AG04449 (cell line): ENCODE measurements around the gene AXIN2.

Experiments used
- CTCF ChIA-PET: fragments of 350-600 bp; formaldehyde crosslinking; extraction: SDS; loops from one replicate; lab custom pipeline; 2021; ENCODE audit warnings: antibody characterized with exemption; lab: Yijun Ruan, JAX
- POLR2A ChIA-PET: fragments of 400-600, 350-600 bp; formaldehyde crosslinking; extraction: SDS; loops from one replicate; lab custom pipeline; 2020; ENCODE audit warnings: antibody characterized with exemption, inconsistent platforms; lab: Yijun Ruan, JAX
- DNase-seq: peaks from one replicate; pipeline ENCODE4 v3.0.0-alpha.2; 2010; ENCODE audit warnings: low read depth, low spot score
- H3K4me3 ChIP-seq: 2 replicates; pipeline ENCODE4 v1.5.1; 2011; ENCODE audit warnings: low read depth, mild to moderate bottlenecking, control low read depth, low read length
- TF ChIP-seq, protein P1 (sequence below): IDR thresholded peaks from one replicate; pipeline ENCODE4 v1.5.1; 2011; ENCODE audit warnings: mild to moderate bottlenecking, moderate library complexity, low read length, control low read depth, inconsistent platforms; ENCODE audit not compliant: insufficient read depth; ENCODE audit errors: missing control alignments

The AXIN2 gene

GRCh38 chr17:65562206-65562531, 721 bp upstream of the AXIN2 start:
- H3K4me3 ChIP-seq: peak overlapping the region; percentile 66
- DNase-seq: no peak
- TF ChIP-seq, protein P1, sequence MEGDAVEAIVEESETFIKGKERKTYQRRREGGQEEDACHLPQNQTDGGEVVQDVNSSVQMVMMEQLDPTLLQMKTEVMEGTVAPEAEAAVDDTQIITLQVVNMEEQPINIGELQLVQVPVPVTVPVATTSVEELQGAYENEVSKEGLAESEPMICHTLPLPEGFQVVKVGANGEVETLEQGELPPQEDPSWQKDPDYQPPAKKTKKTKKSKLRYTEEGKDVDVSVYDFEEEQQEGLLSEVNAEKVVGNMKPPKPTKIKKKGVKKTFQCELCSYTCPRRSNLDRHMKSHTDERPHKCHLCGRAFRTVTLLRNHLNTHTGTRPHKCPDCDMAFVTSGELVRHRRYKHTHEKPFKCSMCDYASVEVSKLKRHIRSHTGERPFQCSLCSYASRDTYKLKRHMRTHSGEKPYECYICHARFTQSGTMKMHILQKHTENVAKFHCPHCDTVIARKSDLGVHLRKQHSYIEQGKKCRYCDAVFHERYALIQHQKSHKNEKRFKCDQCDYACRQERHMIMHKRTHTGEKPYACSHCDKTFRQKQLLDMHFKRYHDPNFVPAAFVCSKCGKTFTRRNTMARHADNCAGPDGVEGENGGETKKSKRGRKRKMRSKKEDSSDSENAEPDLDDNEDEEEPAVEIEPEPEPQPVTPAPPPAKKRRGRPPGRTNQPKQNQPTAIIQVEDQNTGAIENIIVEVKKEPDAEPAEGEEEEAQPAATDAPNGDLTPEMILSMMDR: no peak
- CTCF ChIA-PET: no interaction called here
- POLR2A ChIA-PET: no interaction called here

DNA sequence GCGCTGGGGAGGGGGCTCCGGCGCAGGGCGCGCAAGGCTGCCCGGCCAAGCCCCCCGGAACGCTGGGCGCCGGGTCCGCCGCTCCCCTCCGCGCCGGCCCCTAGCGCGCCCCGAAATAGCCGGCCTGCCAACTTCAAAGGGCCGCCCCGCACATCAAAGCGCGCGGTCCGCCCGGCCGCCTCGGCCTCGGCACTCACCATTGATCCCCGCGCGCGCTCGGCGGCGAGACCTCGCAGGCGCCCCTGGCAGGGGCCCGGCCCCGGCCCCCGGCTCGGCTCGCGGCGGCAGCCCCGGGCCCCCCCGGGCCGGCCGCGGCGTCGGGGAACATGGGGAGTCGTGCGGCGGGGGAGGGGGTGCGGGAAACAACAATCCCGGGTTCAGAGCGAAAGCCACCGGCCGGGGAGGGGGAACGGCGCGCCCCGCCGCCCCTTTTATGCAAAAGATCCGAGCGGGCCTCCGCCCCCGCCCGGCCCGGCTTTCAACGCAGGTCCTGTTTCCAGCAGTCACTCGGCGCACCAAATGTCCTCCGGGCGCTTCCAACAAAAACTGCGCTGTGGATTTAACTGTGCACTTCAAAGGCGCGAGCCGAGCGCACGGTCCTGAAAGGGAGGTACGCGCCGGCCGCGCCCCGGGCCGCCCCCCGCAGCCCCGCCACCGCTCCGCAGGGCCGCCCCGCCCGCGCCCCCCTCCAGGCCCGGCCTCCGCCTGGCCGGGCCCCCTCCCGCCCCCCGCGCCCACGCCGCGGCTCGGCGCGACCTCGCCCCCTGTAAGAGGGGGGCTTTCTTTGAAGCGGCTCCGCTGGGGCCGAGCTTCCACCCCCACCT, 608 bp downstream of the AXIN2 start:
- CTCF ChIA-PET: interaction anchor here (0.6 kb wide), 1 partner anchor 223 kb away, joined by 3 read pairs; no protein-coding TSS in a partner anchor
- POLR2A ChIA-PET: no interaction called here
- TF ChIP-seq, protein P1: no peak
- no peak for DNase-seq
- H3K4me3 ChIP-seq: peak overlapping the region; percentile 66

- TF ChIP-seq, protein P1: no peak
- ChIA-PET CTCF (interaction anchor here (0.9 to 2.1 kb wide), 5 partner anchors 103 to 283 kb away, joined by 3 to 10 read pairs (median 4); no protein-coding TSS in a partner anchor), POLR2A (interaction anchor here (0.6 kb wide), 1 partner anchor 55 kb away, joined by 3 read pairs; no protein-coding TSS in a partner anchor)
- H3K4me3 ChIP-seq: peak overlapping the region; percentile 66
- DNase-seq: no peak
These were observed 1.4 kb downstream of the AXIN2 start for GRCh38 chr17:65559804-65560627.

DNA sequence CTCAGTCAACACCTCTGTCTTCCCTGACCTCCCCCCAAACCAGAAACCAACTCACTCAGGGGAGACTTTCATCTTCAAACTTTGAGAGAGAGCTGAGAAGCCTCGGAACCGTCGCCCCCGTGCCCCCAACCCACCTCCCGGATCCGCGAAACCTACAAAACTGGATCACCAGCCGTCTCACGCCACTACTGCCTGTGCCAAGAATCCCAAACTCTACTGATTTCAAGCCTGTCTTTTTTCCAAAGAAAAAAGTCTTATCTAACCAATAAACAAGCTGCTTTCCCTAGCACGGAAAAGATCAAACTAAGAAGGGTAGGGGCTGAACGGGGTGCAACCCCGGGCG, 2.0 kb downstream of the AXIN2 start:
- DNase-seq: no peak
- CTCF ChIA-PET: interaction anchor here (0.9 to 2.1 kb wide), 6 partner anchors 103 to 283 kb away, joined by 3 to 10 read pairs (median 4); no protein-coding TSS in a partner anchor
- peak overlapping the region; percentile 66 for H3K4me3 ChIP-seq
- TF ChIP-seq, protein P1: no peak
- POLR2A ChIA-PET: interaction anchor here (0.6 kb wide), 1 partner anchor 56 kb away, joined by 3 read pairs; no protein-coding TSS in a partner anchor

DNA sequence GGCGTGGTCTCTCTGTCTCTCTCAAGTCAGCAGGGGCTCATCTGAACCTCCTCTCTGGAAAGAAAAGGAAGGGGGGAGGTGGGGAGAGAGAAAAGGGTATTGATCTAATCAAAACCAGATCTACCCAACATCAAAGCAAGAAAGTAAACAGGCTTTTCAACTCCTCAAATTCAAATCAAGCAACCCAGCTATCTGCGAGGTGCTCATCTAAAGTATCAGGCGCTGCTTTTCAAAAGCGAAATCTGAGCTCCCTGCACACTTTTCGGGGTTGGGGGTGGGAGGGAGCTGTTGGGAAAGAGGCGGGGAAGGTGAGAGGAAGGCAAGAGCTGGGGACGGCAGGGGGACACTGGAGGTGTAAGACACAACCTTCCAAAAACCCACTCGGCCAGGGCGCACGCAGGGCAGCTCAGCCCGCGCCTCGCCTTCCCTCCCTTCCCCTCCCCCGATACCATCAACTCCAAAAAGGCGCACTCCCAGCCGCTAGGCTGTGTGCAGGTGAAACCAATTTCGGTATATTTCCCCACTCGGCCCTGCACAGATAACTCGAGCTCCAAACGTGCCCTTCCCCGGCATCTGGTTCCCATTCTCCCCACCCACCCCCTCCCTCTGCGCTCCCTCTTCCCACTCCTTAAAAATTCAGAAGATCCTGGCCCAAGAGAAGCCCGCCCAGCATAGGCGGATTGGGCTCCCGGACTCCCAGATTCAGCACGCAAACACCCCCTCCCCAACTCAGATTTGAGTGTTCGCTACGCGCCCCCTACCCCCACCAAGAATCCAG, 2.6 kb downstream of the AXIN2 start:
- TF ChIP-seq, protein P1: no peak
- ChIA-PET POLR2A (no interaction called here), CTCF (interaction anchor here (0.9 to 3.8 kb wide), 8 partner anchors 102 to 327 kb away, joined by 3 to 32 read pairs (median 4); no protein-coding TSS in a partner anchor)
- peak overlapping the region; percentile 66 for H3K4me3 ChIP-seq
- DNase-seq: no peak
